ENCODE data around the gene SGCB.

SGCB gene

DNA sequence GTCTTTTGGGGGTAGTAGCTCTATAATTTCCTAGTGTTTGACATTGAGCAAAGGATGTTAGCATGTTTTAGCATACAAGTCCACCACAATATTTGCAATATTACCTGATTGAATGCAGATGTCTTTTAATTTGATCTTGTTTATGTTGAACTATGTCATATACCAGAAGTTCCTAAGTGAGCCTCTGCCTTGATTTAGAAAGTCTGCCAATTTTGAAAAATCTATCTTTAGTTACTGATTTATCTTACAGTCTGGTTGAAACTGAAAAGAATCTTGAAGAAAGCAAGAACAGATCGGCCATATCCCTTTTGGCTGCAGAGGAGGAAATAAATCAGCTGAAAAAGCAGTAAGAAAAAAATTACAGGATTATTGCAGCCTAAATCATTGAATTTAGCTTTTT is 31.5 kb upstream of the SGCB start:
- Histone ChIP-seq H3K27me3 (ENCODE audit: low read length) (no peaks in the 10 kb centered on the region), H3F3A (ENCODE audit: insufficient read depth) (no peaks in the 10 kb centered on the region), H3K9me3 (ENCODE audit: insufficient read depth, low read length) (no peaks in the 10 kb centered on the region), H3K9me2 (replicated peaks; ENCODE audit: insufficient read depth, low read length) (no peaks in the 10 kb centered on the region), H3K9ac (ENCODE audit: low read length) (no peak overlapping the region), H3K27ac (ENCODE audit: low read depth, low read length) (no peak overlapping the region), H3K79me2 (ENCODE audit: insufficient read depth, low read length) (no peaks in the 10 kb centered on the region), H3K36me3 (ENCODE audit: low read length) (no peaks in the 10 kb centered on the region), H3K4me3 (ENCODE audit: insufficient read depth, low read length, poor library complexity, severe bottlenecking) (no peak overlapping the region), H2AFZ (ENCODE audit: low read depth, low read length, severe bottlenecking) (no peak overlapping the region), H4K20me1 (ENCODE audit: low read depth, low read length) (no peaks in the 10 kb centered on the region), H3K4me2 (ENCODE audit: low read depth, low read length, poor library complexity, severe bottlenecking) (no peak overlapping the region)
- TF ChIP-seq, protein P1, sequence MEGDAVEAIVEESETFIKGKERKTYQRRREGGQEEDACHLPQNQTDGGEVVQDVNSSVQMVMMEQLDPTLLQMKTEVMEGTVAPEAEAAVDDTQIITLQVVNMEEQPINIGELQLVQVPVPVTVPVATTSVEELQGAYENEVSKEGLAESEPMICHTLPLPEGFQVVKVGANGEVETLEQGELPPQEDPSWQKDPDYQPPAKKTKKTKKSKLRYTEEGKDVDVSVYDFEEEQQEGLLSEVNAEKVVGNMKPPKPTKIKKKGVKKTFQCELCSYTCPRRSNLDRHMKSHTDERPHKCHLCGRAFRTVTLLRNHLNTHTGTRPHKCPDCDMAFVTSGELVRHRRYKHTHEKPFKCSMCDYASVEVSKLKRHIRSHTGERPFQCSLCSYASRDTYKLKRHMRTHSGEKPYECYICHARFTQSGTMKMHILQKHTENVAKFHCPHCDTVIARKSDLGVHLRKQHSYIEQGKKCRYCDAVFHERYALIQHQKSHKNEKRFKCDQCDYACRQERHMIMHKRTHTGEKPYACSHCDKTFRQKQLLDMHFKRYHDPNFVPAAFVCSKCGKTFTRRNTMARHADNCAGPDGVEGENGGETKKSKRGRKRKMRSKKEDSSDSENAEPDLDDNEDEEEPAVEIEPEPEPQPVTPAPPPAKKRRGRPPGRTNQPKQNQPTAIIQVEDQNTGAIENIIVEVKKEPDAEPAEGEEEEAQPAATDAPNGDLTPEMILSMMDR (IDR thresholded peaks at IDR 0.05; ENCODE audit: insufficient read depth, low read length, poor library complexity, severe bottlenecking) = no peak
- no peak for TF ChIP-seq EZH2phosphoT487 (conservative IDR thresholded peaks at IDR 0.05; ENCODE audit: low read length)

- H3K4me2 ChIP-seq (ENCODE audit: low read depth, low read length, poor library complexity, severe bottlenecking) = no peak overlapping the region
- H3K36me3 ChIP-seq (ENCODE audit: low read length) = no peaks in the 10 kb centered on the region
- no peaks in the 10 kb centered on the region for H3K9me2 ChIP-seq (replicated peaks; ENCODE audit: insufficient read depth, low read length)
- TF ChIP-seq EZH2phosphoT487 (conservative IDR thresholded peaks at IDR 0.05; ENCODE audit: low read length) = no peak
- TF ChIP-seq, protein P1 (IDR thresholded peaks at IDR 0.05; ENCODE audit: insufficient read depth, low read length, poor library complexity, severe bottlenecking) = no peak
- H4K20me1 ChIP-seq (ENCODE audit: low read depth, low read length) = no peaks in the 10 kb centered on the region
- H3K27me3 ChIP-seq (ENCODE audit: low read length) = no peaks in the 10 kb centered on the region
- no peaks in the 10 kb centered on the region for H3F3A ChIP-seq (ENCODE audit: insufficient read depth)
- H3K9ac ChIP-seq (ENCODE audit: low read length) = no peak overlapping the region
- no peak overlapping the region for H3K4me3 ChIP-seq (ENCODE audit: insufficient read depth, low read length, poor library complexity, severe bottlenecking)
- H2AFZ ChIP-seq (ENCODE audit: low read depth, low read length, severe bottlenecking) = no peak overlapping the region
- H3K9me3 ChIP-seq (ENCODE audit: insufficient read depth, low read length) = no peaks in the 10 kb centered on the region
- H3K27ac ChIP-seq (ENCODE audit: low read depth, low read length) = no peak overlapping the region
- H3K79me2 ChIP-seq (ENCODE audit: insufficient read depth, low read length) = no peaks in the 10 kb centered on the region
These were observed 21.3 kb upstream of the SGCB start for GRCh38 chr4:52059372-52059771.

GRCh38 chr4:52058275-52058674 is 20.2 kb upstream of the SGCB start:
- TF ChIP-seq, protein P1 (IDR thresholded peaks at IDR 0.05; ENCODE audit: insufficient read depth, low read length, poor library complexity, severe bottlenecking) = no peak
- no peak for TF ChIP-seq EZH2phosphoT487 (conservative IDR thresholded peaks at IDR 0.05; ENCODE audit: low read length)
- no peak overlapping the region for H3K9ac ChIP-seq (ENCODE audit: low read length)
- no peak overlapping the region for H3K4me3 ChIP-seq (ENCODE audit: insufficient read depth, low read length, poor library complexity, severe bottlenecking)
- H3K27me3 ChIP-seq (ENCODE audit: low read length) = no peaks in the 10 kb centered on the region
- no peaks in the 10 kb centered on the region for H4K20me1 ChIP-seq (ENCODE audit: low read depth, low read length)
- H3F3A ChIP-seq (ENCODE audit: insufficient read depth) = no peaks in the 10 kb centered on the region
- no peaks in the 10 kb centered on the region for H3K9me3 ChIP-seq (ENCODE audit: insufficient read depth, low read length)
- H3K36me3 ChIP-seq (ENCODE audit: low read length) = no peaks in the 10 kb centered on the region
- H3K27ac ChIP-seq (ENCODE audit: low read depth, low read length) = no peak overlapping the region
- H3K79me2 ChIP-seq (ENCODE audit: insufficient read depth, low read length) = no peaks in the 10 kb centered on the region
- no peak overlapping the region for H3K4me2 ChIP-seq (ENCODE audit: low read depth, low read length, poor library complexity, severe bottlenecking)
- no peak overlapping the region for H2AFZ ChIP-seq (ENCODE audit: low read depth, low read length, severe bottlenecking)
- H3K9me2 ChIP-seq (replicated peaks; ENCODE audit: insufficient read depth, low read length) = no peaks in the 10 kb centered on the region

All from SU-DHL-6 (cell line).